Measurements from ENCODE around the gene HOXD9. TPM values are rescaled to one million over a fixed set of nuclear protein-coding genes. Genes with fewer than 3 reads are reported as not detected.

HOXD9 gene
- total RNA-seq, 1 donor from 2014 or later, result not detected

GRCh38 chr2:176081376-176081836 lies 41.1 kb upstream of the HOXD9 start:
- FAIRE-seq (no peak), DNase-seq (ENCODE audit: low read depth) (no peak)
- TF ChIP-seq, protein P1, sequence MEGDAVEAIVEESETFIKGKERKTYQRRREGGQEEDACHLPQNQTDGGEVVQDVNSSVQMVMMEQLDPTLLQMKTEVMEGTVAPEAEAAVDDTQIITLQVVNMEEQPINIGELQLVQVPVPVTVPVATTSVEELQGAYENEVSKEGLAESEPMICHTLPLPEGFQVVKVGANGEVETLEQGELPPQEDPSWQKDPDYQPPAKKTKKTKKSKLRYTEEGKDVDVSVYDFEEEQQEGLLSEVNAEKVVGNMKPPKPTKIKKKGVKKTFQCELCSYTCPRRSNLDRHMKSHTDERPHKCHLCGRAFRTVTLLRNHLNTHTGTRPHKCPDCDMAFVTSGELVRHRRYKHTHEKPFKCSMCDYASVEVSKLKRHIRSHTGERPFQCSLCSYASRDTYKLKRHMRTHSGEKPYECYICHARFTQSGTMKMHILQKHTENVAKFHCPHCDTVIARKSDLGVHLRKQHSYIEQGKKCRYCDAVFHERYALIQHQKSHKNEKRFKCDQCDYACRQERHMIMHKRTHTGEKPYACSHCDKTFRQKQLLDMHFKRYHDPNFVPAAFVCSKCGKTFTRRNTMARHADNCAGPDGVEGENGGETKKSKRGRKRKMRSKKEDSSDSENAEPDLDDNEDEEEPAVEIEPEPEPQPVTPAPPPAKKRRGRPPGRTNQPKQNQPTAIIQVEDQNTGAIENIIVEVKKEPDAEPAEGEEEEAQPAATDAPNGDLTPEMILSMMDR (IDR thresholded peaks at IDR 0.05; ENCODE audit: insufficient read depth, low read length, severe bottlenecking), result no peak
- no peaks in the 10 kb centered on the region for H3K36me3 ChIP-seq (ENCODE audit: control insufficient read depth, insufficient read depth, low read length)
- peaks cover 82% of the 10 kb centered on the region for H3K27me3 ChIP-seq (ENCODE audit: control insufficient read depth, insufficient read depth, low read length)
- H3K4me3 ChIP-seq (ENCODE audit: low read depth, low read length), result no peak overlapping the region

- DNase-seq (ENCODE audit: low read depth) (no peak), FAIRE-seq (no peak)
- H3K36me3 ChIP-seq (ENCODE audit: control insufficient read depth, insufficient read depth, low read length), result no peaks in the 10 kb centered on the region
- TF ChIP-seq, protein P1 (IDR thresholded peaks at IDR 0.05; ENCODE audit: insufficient read depth, low read length, severe bottlenecking), result no peak
- H3K27me3 ChIP-seq (ENCODE audit: control insufficient read depth, insufficient read depth, low read length), result peaks cover 80% of the 10 kb centered on the region
- no peak overlapping the region for H3K4me3 ChIP-seq (ENCODE audit: low read depth, low read length)
Measured at GRCh38 chr2:176081837-176082524, 40.5 kb upstream of the HOXD9 start.

DNA sequence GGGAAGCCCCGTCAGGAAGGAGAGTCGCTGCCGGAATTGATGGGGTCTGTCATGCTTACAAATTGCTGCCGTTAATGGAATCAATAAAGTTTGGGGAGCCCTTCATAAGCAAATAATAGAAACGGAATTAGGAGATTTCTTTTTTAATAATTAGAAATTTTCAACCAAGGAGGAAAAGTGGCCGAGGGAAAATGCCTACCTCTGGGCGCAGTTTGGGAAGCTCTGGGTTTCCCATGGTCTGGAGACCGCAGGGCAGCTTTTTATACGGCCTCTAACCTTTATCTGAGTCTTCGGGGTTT lies 40.0 kb upstream of the HOXD9 start:
- no peak for FAIRE-seq
- TF ChIP-seq, protein P1 (IDR thresholded peaks at IDR 0.05; ENCODE audit: insufficient read depth, low read length, severe bottlenecking), result no peak
- H3K36me3 ChIP-seq (ENCODE audit: control insufficient read depth, insufficient read depth, low read length), result no peaks in the 10 kb centered on the region
- H3K4me3 ChIP-seq (ENCODE audit: low read depth, low read length), result no peak overlapping the region
- peaks cover 82% of the 10 kb centered on the region for H3K27me3 ChIP-seq (ENCODE audit: control insufficient read depth, insufficient read depth, low read length)
- DNase-seq (ENCODE audit: low read depth), result no peak

- FAIRE-seq (no peak), DNase-seq (ENCODE audit: low read depth) (no peak)
- TF ChIP-seq, protein P1 (IDR thresholded peaks at IDR 0.05; ENCODE audit: insufficient read depth, low read length, severe bottlenecking), result no peak
- H3K36me3 ChIP-seq (ENCODE audit: control insufficient read depth, insufficient read depth, low read length), result no peaks in the 10 kb centered on the region
- no peak overlapping the region for H3K4me3 ChIP-seq (ENCODE audit: low read depth, low read length)
- peaks cover 88% of the 10 kb centered on the region for H3K27me3 ChIP-seq (ENCODE audit: control insufficient read depth, insufficient read depth, low read length)
Measured at GRCh38 chr2:176082824-176083751, 39.4 kb upstream of the HOXD9 start.

DNA sequence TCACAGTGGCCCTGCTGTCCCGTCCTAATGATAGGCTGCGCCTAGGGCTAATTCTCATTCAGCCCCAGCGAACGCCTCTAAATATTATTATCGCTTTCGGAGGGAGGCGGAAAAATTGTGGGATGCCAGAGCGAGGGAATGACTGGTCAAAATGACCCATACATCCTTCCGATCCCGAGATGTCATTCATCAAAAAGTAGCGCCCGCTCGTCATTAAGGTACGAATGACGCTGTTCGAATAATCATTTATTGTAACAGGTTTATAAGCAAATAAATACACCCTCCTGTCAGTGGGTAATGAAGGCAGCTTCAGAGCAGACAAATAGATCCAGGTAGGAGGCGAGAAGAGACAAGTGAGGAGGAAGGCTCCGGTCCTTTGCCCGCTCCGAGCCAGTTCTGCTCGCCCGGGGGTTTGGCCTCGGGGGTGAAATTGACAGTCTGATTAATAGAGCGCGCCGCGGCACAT lies 38.7 kb upstream of the HOXD9 start, which contains the start of gene EVX2:
TSS of gene EVX2 (minus strand) at position 167 of the 466 bp plus-strand sequence. CDS start 186 bp downstream, outside the sequence.
- FAIRE-seq (no peak), DNase-seq (ENCODE audit: low read depth) (no peak)
- Histone ChIP-seq H3K27me3 (ENCODE audit: control insufficient read depth, insufficient read depth, low read length) (peaks cover 88% of the 10 kb centered on the region), H3K4me3 (ENCODE audit: low read depth, low read length) (no peak within 1 kb of the TSS), H3K36me3 (ENCODE audit: control insufficient read depth, insufficient read depth, low read length) (no peaks in the 10 kb centered on the region)
- TF ChIP-seq, protein P1 (IDR thresholded peaks at IDR 0.05; ENCODE audit: insufficient read depth, low read length, severe bottlenecking), result no peak
